Lung (tissue), 12 donors: ENCODE measurements around the gene CLCNKA. TPM values are rescaled to one million over a fixed set of nuclear protein-coding genes. Genes with fewer than 3 reads are reported as not detected.
A peak's percentile ranks its signal among the peaks of the same experiment; 100 is the strongest.
"Not testable (repeated sequence)": the region's sequence is repeated elsewhere in the genome, so short reads cannot be mapped to it uniquely, and the experiment has no call there.

Source experiments
- ATAC-seq: fragments of 200-7000 bp; cut with Tn5 transposase; one replicate; pipeline ENCODE4 v1.9.1; 2020; ENCODE audit warnings: moderate number of reproducible peaks; ENCODE audit not compliant: insufficient read depth, low FRiP score
- DNase-seq, 3 donors: peaks; one replicate each; pipeline ENCODE4 v3.0.0-alpha.2; 2013 to 2017
- H3K27ac ChIP-seq, 2 donors: one replicate each; pipeline ENCODE4 v1.5.1; 2013; ENCODE audit warnings: mild to moderate bottlenecking in 2 of 2, moderate library complexity in 2 of 2, control low read depth in 1 of 2, inconsistent platforms in 1 of 2, low read depth in 1 of 2, low read length in 1 of 2
- H3K27me3 ChIP-seq, 3 donors: one replicate each; pipeline ENCODE4 v1.5.1; 2013; ENCODE audit warnings: low read length in 2 of 3; ENCODE audit not compliant: control insufficient read depth in 3 of 3, insufficient read depth in 3 of 3
- H3K36me3 ChIP-seq, 4 donors: one replicate each; pipeline ENCODE4 v1.5.1; 2013; ENCODE audit warnings: low read length in 4 of 4, mild to moderate bottlenecking in 1 of 4, moderate library complexity in 1 of 4; ENCODE audit not compliant: control insufficient read depth in 4 of 4, insufficient read depth in 4 of 4
- H3K4me1 ChIP-seq, 5 donors: one replicate each; pipeline ENCODE4 v1.5.1; 2013; ENCODE audit warnings: low read length in 5 of 5, mild to moderate bottlenecking in 2 of 5, moderate library complexity in 1 of 5; ENCODE audit not compliant: control insufficient read depth in 5 of 5, insufficient read depth in 5 of 5
- H3K4me3 ChIP-seq: one replicate; pipeline ENCODE4 v1.5.1; 2013; ENCODE audit warnings: mild to moderate bottlenecking, control low read depth, moderate library complexity
- H3K9ac ChIP-seq, 2 donors: one replicate each; pipeline ENCODE4 v1.5.1; 2013; ENCODE audit warnings: low read length in 2 of 2, control low read depth in 1 of 2; ENCODE audit not compliant: insufficient read depth in 1 of 2
- H3K9me3 ChIP-seq, 4 donors: one replicate each; pipeline ENCODE4 v1.5.1; 2013; ENCODE audit warnings: low read length in 3 of 4, mild to moderate bottlenecking in 1 of 4, moderate library complexity in 1 of 4; ENCODE audit not compliant: control insufficient read depth in 4 of 4, insufficient read depth in 3 of 4
- WGBS, 2 donors: extraction: QIAGEN DNeasy Blood & Tissue Kit; methylation state at CpG; one replicate each; pipeline ENCODE4 v1.1.7; 2013; 5-methylcytosine and 5-hydroxymethylcytosine counted together
- polyA plus RNA-seq, 2 donors: library from polyadenylated mRNA; stranded (reverse); fragments of 200-250 nt; gene quantifications; one replicate each; pipeline ENCODE4 v1.2.1, GENCODE V29; 2013
- total RNA-seq, 2 donors: library from RNA; depleted of rRNA in 1 of 2; stranded (reverse); fragments of >200 nt in 1 of 2; gene quantifications; one replicate each; pipeline ENCODE4 v1.2.1, GENCODE V29; 2014 to 2021
- TF ChIP-seq, protein P1 (sequence below): IDR thresholded peaks from 2 replicates; pipeline ENCODE4 v1.5.1; 2012; ENCODE audit warnings: mild to moderate bottlenecking; ENCODE audit errors: control extremely low read depth, extremely low read depth
- donor health status: control.
- donor health status: control.
- donor health status: Bipolar disorder and iron deficiency.
- donor health status: healthy.
- donor health status: DM: yes; HTN: yes; CAD: no.

CLCNKA gene
- total and polyA plus RNA-seq, 4 donors: 0.10 to 1.3 (median 0.17) TPM; not detected in 1

- DNase-seq (peak; percentile 84 to 86 (median 84)), ATAC-seq (peak; percentile 59)
- TF ChIP-seq, protein P1, sequence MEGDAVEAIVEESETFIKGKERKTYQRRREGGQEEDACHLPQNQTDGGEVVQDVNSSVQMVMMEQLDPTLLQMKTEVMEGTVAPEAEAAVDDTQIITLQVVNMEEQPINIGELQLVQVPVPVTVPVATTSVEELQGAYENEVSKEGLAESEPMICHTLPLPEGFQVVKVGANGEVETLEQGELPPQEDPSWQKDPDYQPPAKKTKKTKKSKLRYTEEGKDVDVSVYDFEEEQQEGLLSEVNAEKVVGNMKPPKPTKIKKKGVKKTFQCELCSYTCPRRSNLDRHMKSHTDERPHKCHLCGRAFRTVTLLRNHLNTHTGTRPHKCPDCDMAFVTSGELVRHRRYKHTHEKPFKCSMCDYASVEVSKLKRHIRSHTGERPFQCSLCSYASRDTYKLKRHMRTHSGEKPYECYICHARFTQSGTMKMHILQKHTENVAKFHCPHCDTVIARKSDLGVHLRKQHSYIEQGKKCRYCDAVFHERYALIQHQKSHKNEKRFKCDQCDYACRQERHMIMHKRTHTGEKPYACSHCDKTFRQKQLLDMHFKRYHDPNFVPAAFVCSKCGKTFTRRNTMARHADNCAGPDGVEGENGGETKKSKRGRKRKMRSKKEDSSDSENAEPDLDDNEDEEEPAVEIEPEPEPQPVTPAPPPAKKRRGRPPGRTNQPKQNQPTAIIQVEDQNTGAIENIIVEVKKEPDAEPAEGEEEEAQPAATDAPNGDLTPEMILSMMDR: no peak
- H3K9ac ChIP-seq: peak overlapping the region in 1 of 2 donors; percentile 55
- no peaks in the 10 kb centered on the region for H3K36me3 ChIP-seq
- peaks cover 0 to 9% (median 2%) of the 10 kb centered on the region in 5 donors for H3K4me1 ChIP-seq
- H3K9me3 ChIP-seq: no peaks in the 10 kb centered on the region
- no peak overlapping the region for H3K27ac ChIP-seq
- no peaks in the 10 kb centered on the region for H3K27me3 ChIP-seq
- 1 to 3% methylated on average over 21 to 25 of the region's 25 CpGs for WGBS, 2 donors
- H3K4me3 ChIP-seq: no peak overlapping the region
Measured at GRCh38 chr1:16048573-16049189, 26.8 kb downstream of the CLCNKA start.

- DNase-seq: no peak
- H3K36me3 ChIP-seq: no peaks in the 10 kb centered on the region
- WGBS, 2 donors: 88 to 89% methylated on average over 7 of the region's 7 CpGs
- no peaks in the 10 kb centered on the region for H3K9me3 ChIP-seq
- H3K4me3 ChIP-seq: no peak overlapping the region
- no peak overlapping the region for H3K9ac ChIP-seq
- H3K4me1 ChIP-seq: peaks cover 0 to 7% (median 2%) of the 10 kb centered on the region in 5 donors
- no peak overlapping the region for H3K27ac ChIP-seq
- H3K27me3 ChIP-seq: no peaks in the 10 kb centered on the region
- ATAC-seq: no peak
- TF ChIP-seq, protein P1: no peak
Measured at GRCh38 chr1:16050328-16050727, 28.5 kb downstream of the CLCNKA start.

DNA sequence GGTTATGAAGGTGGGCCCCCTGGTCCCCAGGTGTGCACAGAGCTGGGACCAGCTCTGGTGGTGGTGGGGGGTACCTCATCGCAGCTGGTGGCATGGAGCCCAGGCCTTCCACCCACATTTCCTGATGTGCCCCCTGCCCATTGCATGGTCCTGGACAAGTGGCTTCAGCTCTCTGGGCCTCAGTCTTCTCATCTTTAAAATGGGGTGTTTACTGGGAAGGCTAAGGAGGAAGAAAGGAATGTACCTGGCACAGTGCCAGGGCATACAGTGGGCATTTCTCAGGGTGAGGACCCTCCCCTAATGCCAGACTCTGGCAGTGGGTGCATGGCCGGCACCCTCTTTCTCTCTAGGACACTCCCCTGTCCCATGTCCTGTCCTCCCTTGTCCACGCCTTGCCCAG lies 29.2 kb downstream of the CLCNKA start:
- no peak for ATAC-seq
- WGBS, 2 donors: 89 to 92% methylated on average over 3 of the region's 3 CpGs
- H3K27me3 ChIP-seq: no peaks in the 10 kb centered on the region

GRCh38 chr1:16051949-16052348 lies 30.1 kb downstream of the CLCNKA start:
- H3K9me3 ChIP-seq, H3K4me3 ChIP-seq, H3K9ac ChIP-seq, H3K27ac ChIP-seq, H3K27me3 ChIP-seq, ATAC-seq, H3K36me3 ChIP-seq, H3K4me1 ChIP-seq, DNase-seq: not testable (repeated sequence)
- WGBS, 2 donors: 91% methylated on average over 12 of the region's 12 CpGs

More for the DNA sequence above, 29.2 kb downstream of the CLCNKA start:
- Histone ChIP-seq H3K27ac (no peak overlapping the region), H3K4me1 (peaks cover 0 to 7% (median 2%) of the 10 kb centered on the region in 5 donors), H3K9ac (no peak overlapping the region), H3K4me3 (no peak overlapping the region), H3K36me3 (no peaks in the 10 kb centered on the region), H3K9me3 (no peaks in the 10 kb centered on the region)
- no peak for DNase-seq
- TF ChIP-seq, protein P1: no peak
